Measurements from ENCODE around the gene TMX2.
A peak's percentile ranks its signal among the peaks of the same experiment; 100 is the strongest.

TMX2 gene

DNA sequence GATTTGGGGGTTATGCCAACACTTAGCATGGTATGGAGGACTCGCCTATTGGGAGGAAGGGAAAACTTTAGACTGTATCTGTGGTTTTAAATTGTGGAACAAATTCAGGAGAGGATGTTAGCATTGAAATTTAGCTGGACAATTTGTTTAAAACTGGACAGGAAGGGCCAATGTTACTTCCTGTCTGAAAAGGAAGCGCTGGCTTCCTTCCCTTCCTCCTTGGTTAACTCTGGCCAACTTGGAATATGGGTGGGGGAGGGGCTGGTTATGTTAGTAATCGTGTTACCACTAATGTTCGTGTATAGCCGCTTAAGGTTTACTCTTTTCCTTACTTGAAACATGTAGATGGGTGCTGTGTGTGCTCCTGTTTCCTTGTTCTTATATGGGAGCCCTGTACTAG, 63.1 kb downstream of the TMX2 start:
- Mint-ChIP-seq H3K27ac (peak overlapping the region; percentile 97), H3K36me3 (ENCODE audit: low read depth) (peaks cover 22% of the 10 kb centered on the region), H3K4me3 (peak overlapping the region; percentile 40), H3K27me3 (ENCODE audit: low read depth, poor library complexity) (no peaks in the 10 kb centered on the region), H3K4me1 (peaks cover 82% of the 10 kb centered on the region), H3K9me3 (no peaks in the 10 kb centered on the region)
- no peak for DNase-seq
- TF ChIP-seq, protein P1, sequence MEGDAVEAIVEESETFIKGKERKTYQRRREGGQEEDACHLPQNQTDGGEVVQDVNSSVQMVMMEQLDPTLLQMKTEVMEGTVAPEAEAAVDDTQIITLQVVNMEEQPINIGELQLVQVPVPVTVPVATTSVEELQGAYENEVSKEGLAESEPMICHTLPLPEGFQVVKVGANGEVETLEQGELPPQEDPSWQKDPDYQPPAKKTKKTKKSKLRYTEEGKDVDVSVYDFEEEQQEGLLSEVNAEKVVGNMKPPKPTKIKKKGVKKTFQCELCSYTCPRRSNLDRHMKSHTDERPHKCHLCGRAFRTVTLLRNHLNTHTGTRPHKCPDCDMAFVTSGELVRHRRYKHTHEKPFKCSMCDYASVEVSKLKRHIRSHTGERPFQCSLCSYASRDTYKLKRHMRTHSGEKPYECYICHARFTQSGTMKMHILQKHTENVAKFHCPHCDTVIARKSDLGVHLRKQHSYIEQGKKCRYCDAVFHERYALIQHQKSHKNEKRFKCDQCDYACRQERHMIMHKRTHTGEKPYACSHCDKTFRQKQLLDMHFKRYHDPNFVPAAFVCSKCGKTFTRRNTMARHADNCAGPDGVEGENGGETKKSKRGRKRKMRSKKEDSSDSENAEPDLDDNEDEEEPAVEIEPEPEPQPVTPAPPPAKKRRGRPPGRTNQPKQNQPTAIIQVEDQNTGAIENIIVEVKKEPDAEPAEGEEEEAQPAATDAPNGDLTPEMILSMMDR (IDR thresholded peaks at IDR 0.05): no peak

DNA sequence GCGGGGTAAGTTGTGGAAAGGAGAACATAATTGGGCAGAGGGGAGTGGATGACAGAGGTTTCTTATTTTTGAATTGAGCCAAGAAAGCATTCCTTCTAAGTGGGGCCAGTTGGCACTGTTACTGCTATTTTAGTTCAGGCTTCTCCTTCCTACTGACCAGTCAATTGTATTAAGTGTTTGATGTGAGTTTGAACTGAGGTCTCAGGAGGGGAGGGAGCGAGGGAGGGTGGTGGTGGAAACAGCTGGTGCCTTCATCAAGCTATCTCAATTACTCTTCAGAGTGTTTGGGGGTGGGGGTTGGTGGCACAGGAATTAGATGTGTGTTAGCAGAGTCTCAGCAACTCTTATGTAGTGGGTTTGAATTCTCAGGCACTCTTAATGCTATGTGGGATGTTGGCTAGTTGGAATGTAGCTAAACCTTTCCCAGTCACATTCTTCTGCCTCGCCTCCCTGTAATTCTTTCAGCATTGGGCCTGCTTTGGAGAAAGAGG, 63.7 kb downstream of the TMX2 start:
- Mint-ChIP-seq H3K4me1 (peaks cover 87% of the 10 kb centered on the region), H3K36me3 (ENCODE audit: low read depth) (peaks cover 18% of the 10 kb centered on the region), H3K27ac (peak overlapping the region; percentile 97), H3K4me3 (peak overlapping the region; percentile 40), H3K27me3 (ENCODE audit: low read depth, poor library complexity) (no peaks in the 10 kb centered on the region), H3K9me3 (no peaks in the 10 kb centered on the region)
- no peak for DNase-seq
- TF ChIP-seq, protein P1 (IDR thresholded peaks at IDR 0.05): no peak

DNA sequence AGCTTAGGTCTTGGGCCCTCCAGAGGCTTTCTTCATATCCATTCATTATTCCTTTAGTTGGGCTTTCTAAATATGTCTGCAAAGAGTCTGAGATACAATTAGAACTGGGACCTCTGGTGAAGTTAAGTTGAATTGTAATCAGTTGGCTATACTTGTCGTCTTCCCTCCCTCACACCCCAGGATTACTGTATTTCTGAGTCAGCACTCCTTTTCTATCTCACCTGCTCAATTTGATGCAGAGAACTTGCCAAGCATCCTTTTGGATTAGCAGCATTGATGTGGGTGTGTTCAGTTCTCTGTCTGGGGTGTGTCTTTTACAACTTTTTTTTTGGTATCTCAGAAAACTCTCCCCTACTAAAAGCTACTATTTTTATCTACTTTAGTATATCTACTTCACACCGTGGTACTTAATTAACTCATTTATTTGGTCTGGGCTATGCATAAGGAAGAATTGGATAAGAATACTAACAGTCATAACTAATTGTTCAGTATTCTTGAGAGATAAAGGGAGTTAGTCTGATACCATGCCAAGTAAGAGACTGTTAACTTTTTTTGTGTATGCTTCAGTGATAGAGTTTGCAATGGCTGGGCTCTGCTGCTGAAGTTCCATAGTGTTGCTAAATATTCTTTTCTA, 64.3 kb downstream of the TMX2 start:
- Mint-ChIP-seq H3K4me1 (peaks cover 87% of the 10 kb centered on the region), H3K36me3 (ENCODE audit: low read depth) (peaks cover 18% of the 10 kb centered on the region), H3K9me3 (no peaks in the 10 kb centered on the region), H3K27ac (peak overlapping the region; percentile 97), H3K4me3 (peak overlapping the region; percentile 40), H3K27me3 (ENCODE audit: low read depth, poor library complexity) (no peaks in the 10 kb centered on the region)
- no peak for DNase-seq
- TF ChIP-seq, protein P1 (IDR thresholded peaks at IDR 0.05): no peak

DNA sequence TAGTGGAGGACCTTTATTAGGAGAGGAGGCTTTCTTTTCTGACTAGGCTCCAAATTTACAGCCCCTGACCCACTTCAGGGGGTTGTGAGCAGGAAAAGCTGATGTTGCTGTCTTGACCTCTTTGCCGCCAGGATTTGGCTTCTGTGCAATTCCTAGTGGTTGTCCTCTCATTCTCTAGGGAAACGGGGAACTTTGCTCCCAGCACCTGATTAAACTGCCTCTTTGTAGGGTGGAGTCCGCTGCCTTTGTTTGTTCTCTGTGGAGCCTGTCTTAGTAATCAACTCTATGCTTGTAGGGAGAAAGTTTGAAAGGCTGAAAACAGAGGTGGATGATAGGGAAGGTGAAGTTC, 65.5 kb downstream of the TMX2 start:
- H3K27me3 Mint-ChIP-seq (ENCODE audit: low read depth, poor library complexity): no peaks in the 10 kb centered on the region
- peak overlapping the region; percentile 97 for H3K27ac Mint-ChIP-seq
- no peak for DNase-seq
- H3K4me3 Mint-ChIP-seq: peak overlapping the region; percentile 64
- TF ChIP-seq, protein P1 (IDR thresholded peaks at IDR 0.05): no peak
- H3K4me1 Mint-ChIP-seq: peaks cover 86% of the 10 kb centered on the region
- H3K36me3 Mint-ChIP-seq (ENCODE audit: low read depth): peaks cover 21% of the 10 kb centered on the region
- H3K9me3 Mint-ChIP-seq: no peaks in the 10 kb centered on the region

DNA sequence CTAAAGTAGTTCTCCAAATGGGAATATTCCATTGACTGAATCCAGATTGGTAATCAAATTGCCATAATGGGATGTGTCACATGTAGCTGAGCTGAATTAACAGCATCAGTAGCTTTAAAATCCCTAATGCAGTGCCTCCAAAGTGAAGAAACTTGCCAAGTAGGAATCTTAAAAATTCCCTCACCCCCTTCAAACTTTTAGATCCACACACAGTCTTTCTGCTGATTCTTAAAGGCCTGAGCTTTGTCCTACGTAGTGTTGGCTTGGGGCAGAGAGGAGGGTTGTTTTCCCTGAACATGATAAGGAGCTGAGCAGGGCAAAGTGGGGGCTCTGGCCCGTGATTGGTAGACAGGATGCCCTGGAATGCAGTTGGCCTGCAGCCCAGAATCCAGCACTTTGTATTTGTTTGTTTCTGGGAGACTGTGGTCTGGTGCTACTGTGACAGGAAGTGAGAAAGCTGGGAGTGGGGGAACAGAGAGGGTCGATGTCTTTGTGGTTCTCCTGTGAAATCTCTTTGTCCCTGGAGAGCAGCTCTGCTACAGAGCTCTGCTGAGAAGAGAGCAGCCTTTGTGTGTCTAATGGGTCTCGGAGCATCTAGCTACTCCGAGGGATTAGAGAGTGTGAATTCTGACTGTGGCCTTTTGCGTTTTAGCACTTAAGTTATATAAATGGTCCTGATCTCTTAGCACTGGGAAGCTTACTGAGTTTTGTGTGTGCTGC, 66.1 kb downstream of the TMX2 start:
- H3K4me3 Mint-ChIP-seq: peak overlapping the region; percentile 64
- peaks cover 21% of the 10 kb centered on the region for H3K36me3 Mint-ChIP-seq (ENCODE audit: low read depth)
- peak; percentile 64 for DNase-seq
- H3K9me3 Mint-ChIP-seq: no peaks in the 10 kb centered on the region
- peaks cover 85% of the 10 kb centered on the region for H3K4me1 Mint-ChIP-seq
- H3K27me3 Mint-ChIP-seq (ENCODE audit: low read depth, poor library complexity): no peaks in the 10 kb centered on the region
- TF ChIP-seq, protein P1 (IDR thresholded peaks at IDR 0.05): no peak
- peak overlapping the region; percentile 97 for H3K27ac Mint-ChIP-seq

Measured in nephron progenitor cell (in vitro differentiated cells).